HG02943 (cell line): ENCODE measurements around the gene CAMKV.
"Not testable (repeated sequence)": the region's sequence is repeated elsewhere in the genome, so short reads cannot be mapped to it uniquely, and the experiment has no call there.

Source experiments
- ATAC-seq: cut with Tn5 transposase; IDR thresholded peaks from one replicate; pipeline ENCODE4 v1.9.1; 2021; ENCODE audit warnings: mild to moderate bottlenecking, low read depth, moderate library complexity; ENCODE audit not compliant: unreplicated experiment

The CAMKV gene

DNA sequence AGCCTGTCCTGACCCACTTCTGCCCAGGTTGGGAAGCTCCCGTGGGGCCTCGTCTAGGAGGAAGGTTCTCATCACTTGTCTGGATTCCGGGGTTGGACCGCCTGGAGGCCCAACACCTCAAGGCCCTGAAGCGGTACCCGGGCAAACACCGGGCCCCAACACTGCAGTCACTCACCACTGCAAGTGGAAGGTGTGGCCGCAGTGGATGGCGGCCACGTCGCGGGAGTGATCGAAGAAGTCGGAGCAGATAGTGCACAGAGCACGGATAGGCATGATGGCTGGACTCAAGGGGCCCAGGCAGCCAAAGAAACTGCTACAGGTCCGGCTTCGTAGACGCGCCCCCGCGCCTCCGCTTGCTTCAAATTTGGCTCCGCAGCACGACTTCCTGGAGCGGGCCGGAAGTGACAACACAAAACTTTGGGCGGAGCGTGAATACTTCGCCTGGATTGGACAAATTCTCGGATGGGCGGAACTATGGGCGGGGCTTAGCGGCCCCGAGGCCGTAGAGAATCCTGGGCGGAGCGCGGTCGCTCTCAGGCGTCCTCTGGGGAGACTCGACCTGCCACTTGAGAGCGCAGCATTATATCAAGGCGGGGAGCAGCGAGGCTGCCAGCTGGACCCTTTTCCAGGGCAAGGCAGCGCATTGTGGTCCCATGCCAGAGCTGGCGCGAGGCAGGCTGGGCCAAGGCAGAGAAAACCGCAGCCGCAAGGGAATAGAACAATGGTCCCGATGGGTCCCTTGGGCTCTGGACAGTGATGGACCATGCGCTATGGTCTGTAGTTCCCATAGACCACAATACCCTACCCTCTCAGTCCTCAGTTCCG is 13.3 kb downstream of the CAMKV start, which contains the start of gene TRAIP:
Gene TRAIP, minus strand, starts transcription at position 384 of the 825 bp plus-strand sequence. Its CDS starts 111 bp downstream, at position 273.
- peak; percentile 77 for ATAC-seq

DNA sequence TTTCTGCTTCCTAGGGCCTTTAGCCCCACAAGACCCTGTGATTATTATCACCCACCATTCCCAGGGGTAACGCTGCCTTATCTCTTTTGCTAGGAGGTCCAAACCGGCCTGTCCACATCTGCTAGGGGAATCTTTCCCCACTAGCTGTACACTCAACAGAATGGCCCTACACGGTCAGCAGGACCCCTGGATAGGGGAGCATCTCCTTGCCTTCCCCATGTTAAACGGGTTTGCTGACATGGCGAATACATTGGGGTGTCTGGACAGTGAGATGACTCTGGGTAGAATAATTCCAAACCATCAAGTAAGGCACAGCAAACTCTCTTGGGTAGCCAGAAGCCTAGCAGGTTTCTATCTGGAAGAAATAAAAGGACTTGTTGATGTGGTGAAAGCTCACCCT is 14.0 kb downstream of the CAMKV start:
- no peak for ATAC-seq

DNA sequence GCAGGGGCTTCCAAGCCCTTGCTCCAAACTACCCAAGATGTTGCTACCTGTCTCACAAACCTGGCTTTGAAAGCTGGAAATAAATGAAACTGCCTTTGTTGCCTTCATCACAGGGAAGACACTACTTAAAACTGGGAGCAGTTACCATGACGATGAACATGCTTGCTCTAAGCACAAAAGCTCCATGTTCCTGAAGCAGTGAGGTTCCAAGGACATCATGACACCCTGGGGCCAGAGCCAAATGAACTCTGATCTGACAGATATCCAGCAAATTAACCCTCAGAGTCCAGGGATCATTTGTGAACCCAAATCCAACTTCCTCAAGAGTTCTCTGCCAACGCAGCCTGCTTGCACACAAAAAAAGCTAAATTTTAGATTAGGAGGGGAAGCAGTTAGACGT is 24.0 kb downstream of the CAMKV start:
- no peak for ATAC-seq

DNA sequence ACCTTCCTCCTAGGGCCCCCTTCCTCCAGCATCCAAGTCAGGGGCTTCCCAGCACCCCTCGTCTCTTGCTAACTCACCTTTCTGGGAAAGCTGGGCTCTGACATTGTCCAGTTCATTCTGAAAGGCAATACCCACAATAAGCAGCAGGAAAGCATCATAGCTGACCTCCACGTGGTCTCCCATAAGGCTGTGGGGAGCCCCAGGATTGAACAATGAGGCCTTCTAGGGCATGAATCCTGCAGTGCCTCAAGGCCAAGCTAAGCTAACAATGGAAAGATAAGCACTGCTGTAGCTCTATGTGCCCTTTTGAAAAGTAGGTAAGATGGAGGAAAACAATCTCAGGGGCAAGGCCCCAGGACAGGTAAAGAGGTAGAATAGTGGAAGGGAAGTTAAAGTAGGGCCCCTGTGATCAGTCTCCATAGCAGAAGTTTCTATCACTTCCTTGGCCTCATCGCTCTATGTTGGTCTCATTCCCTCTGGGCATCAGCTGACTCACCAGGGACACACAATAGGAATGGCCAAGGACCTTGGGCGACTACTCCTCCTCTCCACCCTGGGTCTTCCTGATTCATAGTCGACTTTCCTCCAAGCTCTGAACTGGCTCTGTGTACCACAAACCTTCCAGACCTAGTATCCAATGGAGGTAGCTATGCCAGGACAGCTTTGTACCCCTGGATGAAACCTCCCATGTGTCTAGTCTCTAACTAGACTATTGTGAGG is 25.1 kb downstream of the CAMKV start:
- ATAC-seq = no peak

DNA sequence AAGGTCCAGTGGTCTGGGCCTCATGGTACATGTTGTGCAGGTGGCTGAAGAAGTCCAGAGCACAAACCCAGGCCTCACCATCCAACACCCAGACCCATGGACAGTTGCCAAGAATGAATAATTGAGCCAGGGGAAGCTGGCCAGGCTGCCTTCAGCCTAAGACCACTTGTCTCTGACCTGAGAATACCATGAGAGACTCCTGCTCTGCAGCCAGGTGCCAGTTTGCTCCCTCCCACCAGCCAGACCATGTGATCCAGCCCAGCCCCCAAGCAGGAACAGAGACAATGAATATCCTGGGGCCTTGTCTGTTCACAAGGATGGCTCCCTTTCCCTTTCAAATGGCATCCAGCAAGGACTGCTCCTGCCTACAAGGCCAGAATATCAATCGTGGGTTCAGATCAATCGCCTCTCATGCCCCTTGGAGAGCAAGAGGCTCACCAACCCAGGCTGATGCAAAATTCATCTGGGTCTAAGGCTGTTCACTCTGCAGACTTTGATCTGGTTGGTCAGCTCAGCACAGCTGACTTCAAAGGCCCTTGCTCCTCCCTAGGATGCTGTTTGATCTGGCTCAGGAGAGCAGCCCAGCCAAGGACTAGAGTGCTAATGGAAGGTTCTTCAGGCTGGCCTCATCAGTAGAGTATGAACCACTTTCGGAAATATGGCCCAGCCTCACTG is 26.7 kb downstream of the CAMKV start:
- no peak for ATAC-seq

DNA sequence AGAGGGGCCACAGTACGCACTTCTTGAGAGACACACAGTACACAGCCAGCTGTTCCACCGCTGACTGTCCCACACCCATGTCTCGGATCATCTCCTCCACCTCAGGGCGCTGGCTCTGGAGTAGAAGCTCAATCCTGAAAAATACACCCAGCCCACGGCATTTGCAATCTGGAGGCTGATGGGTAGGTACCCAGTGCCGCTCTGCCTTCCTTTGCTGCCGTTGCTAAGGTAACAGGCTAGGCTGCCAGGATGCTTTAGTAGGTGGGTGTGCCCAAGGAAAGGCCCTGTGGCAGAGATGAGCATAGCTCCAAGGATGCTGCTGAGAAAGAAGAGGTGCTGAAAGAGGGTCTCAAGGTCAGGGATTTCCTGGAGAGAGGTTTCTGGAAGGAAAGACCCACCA is 27.9 kb downstream of the CAMKV start:
- no peak for ATAC-seq

DNA sequence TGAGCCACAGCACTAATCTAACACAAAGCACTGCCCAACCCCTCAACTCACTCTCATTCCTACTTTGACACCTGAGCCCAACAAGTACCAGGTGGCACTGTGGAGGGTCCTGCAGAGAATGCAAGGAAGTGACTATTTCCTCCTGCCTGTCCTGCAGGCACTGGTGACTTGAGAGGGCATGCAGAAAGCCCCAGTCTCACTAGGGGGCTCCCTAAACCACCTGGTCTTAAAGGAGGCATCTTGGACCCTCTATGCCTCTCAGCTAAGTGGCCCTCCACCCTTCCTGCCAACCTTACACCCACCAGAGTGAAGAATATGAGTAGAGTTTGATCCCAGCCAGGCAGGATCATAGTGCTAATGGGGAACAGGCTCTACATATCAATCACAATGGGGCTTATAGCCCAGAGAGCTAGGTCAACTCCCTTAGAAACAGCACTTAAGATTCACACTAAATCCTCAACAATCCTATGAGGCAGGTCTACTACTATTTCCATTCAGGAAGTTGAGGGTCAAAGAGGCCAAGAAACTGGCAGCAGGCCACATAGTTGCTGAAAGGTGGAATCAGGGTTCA is 28.5 kb downstream of the CAMKV start:
- no peak for ATAC-seq

DNA sequence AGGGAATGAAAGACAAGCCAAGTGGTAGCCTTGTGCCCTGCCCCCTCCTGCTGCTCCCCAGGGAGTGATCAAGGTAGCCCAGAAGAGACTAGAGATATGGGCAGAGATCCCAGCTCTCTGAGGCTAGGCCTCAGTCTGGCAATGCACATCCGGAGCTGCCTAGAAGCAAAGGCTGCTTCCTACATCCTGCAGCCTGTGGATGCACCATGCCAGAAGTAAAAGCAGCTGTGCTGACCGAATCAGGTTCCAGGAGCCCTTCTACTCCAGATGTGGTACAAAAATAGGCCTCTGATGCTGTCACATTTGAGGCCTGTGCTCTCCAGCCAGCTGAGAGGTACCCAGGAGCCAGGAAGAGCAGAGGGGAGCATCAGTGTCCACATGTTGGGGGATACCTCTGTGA is 29.3 kb downstream of the CAMKV start:
- ATAC-seq = no peak

DNA sequence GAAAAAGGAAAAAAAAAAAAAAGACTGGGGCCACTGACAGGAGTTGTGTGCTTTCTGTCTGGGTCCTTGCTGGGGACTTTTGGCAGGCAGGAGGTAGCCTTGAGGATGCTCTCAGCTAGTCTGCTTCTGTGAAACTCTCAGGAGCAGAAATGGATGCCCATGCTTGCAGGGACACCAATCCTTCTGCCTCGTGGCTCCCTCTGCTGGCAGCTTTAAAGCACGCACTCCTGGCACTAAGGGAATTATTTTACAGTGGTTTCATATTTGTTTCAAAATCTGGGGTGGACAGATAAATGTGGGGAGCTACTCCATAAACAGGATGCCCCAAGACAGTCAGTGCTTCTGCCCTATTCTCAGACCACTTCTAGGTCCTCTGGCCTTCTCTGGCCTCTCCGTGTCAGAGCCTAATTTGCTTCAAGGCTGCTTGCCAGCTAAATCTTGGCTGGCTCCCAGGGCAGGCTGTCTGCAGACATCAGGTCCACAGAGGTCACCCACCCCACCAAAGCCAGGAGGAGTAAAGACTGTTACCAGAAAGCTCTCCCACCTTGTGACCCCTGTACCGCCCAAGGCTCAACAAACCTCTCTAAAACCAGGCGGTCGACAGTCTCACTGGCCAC is 30.4 kb downstream of the CAMKV start:
- ATAC-seq = no peak

DNA sequence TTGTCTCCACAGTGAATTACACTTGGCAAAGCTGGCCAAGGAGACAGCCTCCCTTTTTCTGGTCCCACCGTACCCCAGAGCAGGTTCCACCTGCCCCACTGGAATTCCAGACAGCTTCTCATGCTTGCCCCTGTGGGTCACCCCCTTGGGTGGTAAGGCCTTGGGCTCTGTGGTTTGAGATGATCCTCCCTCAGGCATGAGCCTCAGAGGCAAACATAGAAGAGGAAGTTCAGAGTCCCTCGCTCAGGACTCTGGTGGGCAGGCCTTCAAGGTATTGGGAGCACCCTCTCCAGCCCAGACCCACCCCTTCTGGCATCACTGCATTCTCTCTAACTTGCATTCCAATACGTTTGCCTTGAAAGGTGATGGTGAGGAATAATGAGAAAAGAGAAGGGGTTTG is 38.4 kb downstream of the CAMKV start:
- no peak for ATAC-seq

DNA sequence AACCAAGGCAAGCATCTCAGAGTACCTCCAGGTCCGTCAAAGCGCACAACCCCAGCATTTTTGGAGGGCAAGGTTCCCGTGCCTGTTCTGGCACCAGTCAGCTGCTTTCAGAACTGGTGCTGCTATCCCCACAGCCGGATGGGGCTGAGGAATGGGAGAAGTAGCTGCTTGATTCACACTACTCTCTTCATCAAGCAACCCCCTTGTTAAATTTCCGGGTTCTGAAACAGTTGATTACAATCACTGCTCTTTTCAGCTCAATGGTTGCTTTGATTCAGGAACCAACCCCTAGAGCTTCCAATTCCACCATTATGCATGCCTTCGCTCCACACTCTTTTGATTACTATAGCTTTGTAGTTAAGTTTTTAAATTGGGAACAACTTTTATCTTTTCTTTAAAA is 43.7 kb downstream of the CAMKV start:
- no peak for ATAC-seq

DNA sequence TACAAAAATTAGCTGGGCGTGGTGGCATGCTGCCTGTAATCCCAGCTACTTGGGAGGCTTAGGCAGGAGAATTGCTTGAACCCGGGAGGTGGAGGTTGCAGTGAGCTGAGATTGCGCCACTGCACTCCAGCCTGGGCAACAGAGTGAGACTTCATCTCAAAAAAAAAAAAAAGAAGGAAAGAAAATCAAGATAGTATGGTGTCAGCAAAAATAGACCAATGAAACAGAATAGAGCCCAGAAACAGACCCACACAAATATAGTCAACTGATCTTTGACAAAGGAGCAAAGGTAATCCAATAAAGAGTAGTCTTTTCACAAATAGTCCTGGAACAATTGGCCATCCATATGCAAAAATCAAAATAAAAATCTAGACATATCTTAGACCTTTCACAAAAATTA is 46.6 kb downstream of the CAMKV start:
- ATAC-seq = not testable (repeated sequence)

DNA sequence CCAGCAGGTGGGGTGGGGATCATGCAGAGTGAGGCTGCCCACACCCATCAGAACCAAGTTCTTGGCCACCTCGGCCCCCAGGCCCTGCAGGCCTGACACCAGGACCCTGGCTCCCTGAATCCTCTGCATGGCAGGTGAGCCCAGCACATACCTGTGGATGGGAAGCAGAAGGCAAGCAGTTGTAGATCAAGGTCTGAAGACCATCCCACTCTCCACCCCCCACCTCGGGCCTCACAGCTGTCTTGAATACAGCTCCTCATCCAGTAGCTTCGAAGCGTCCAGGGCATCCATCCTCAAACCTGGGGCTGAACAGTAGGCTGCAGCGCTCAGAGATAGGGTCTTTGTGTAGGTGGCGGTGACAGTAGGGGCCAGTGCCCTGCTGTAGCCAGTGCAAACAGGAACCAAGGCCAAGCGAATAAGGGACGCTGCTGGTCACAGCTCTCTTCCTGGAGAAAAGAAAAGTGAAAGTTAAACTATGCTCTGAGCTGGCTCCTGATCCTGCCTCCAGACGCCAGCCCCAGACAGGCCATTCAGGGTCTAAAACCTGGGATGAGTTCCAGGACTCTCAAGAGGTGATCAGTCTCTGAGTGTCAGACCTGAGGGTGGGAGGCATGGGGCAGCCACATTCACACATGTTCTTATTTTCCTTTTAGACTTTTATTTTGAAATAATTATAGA is 56.1 kb downstream of the CAMKV start, which contains the start of gene UBA7:
Gene UBA7, minus strand, starts transcription at position 457 of the 678 bp plus-strand sequence. Its CDS starts 166 bp downstream, at position 291.
- peak; percentile 51 for ATAC-seq

DNA sequence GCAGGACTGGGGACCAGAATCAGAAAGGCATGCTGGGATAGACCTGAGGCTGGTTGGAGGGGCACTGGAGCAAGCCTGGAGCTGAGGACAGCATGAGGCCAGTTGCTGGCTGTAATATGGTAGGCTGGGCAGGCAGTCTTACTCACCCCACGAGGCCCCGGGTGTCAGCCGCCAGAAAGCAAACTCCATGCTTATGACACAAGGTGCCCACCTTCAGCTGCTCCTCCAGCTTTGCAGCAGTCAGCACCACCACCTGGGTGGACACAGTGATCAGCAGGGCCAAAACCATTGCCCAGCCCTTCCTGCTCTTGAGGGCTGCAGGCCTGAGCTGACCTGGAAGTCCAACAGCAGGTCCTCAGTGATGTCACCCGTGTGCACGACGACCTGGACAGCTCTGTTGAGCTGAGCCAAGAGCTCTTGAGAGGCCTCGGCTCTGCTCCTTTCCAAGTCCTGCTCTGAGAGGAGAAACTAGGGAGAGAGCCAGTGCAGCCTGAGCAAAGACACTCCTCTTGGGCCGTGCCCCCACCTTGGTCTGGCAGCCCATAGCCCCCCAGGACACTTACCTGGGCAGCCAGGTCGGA is 56.7 kb downstream of the CAMKV start:
- no peak for ATAC-seq
